GM03348 (cell line): Measurements from ENCODE around the gene CIDEC.
A peak's percentile ranks its signal among the peaks of the same experiment; 100 is the strongest.
"Not testable (repeated sequence)": the region's sequence is repeated elsewhere in the genome, so short reads cannot be mapped to it uniquely, and the experiment has no call there.

Experiments used
- DNase-seq: peaks from one replicate; pipeline ENCODE4 v3.0.0; 2012; ENCODE audit warnings: low spot score

Gene CIDEC

GRCh38 chr3:9875448-9875847 lies 4.6 kb downstream of the CIDEC start:
- DNase-seq, result no peak

- DNase-seq, result not testable (repeated sequence)
Observed at GRCh38 chr3:9872067-9872466, 8.0 kb downstream of the CIDEC start.

GRCh38 chr3:9870978-9871377 lies 9.1 kb downstream of the CIDEC start:
- DNase-seq, result no peak

- no peak for DNase-seq
Observed at GRCh38 chr3:9869955-9870354, 10.1 kb downstream of the CIDEC start.

- DNase-seq, result no peak
Observed at GRCh38 chr3:9867106-9867505, 12.9 kb downstream of the CIDEC start.

GRCh38 chr3:9866639-9867038 lies 13.4 kb downstream of the CIDEC start:
- DNase-seq, result peak; percentile 44

GRCh38 chr3:9865125-9865637 lies 14.9 kb downstream of the CIDEC start:
- DNase-seq, result not testable (repeated sequence)

GRCh38 chr3:9864200-9864927 lies 15.7 kb downstream of the CIDEC start:
- peak; percentile 25 for DNase-seq

GRCh38 chr3:9863058-9863772 lies 16.8 kb downstream of the CIDEC start:
- no peak for DNase-seq

- peak; percentile 82 for DNase-seq
Observed at GRCh38 chr3:9862391-9863057, 17.5 kb downstream of the CIDEC start.

- no peak for DNase-seq
Observed at GRCh38 chr3:9861626-9862130, 18.4 kb downstream of the CIDEC start.

GRCh38 chr3:9861201-9861600 lies 18.9 kb downstream of the CIDEC start:
- DNase-seq, result no peak

GRCh38 chr3:9859530-9860025 lies 20.5 kb downstream of the CIDEC start:
- no peak for DNase-seq

- no peak for DNase-seq
Observed at GRCh38 chr3:9855594-9855993, 24.5 kb downstream of the CIDEC start.

GRCh38 chr3:9854291-9854940 lies 25.6 kb downstream of the CIDEC start:
- not testable (repeated sequence) for DNase-seq

- no peak for DNase-seq
Observed at GRCh38 chr3:9852528-9852927, 27.5 kb downstream of the CIDEC start.

GRCh38 chr3:9851926-9852325 lies 28.1 kb downstream of the CIDEC start:
- DNase-seq, result not testable (repeated sequence)

- not testable (repeated sequence) for DNase-seq
Observed at GRCh38 chr3:9851383-9851782, 28.7 kb downstream of the CIDEC start.

- DNase-seq, result not testable (repeated sequence)
Observed at GRCh38 chr3:9848860-9849259, 31.2 kb downstream of the CIDEC start.

GRCh38 chr3:9847870-9848269 lies 32.2 kb downstream of the CIDEC start:
- not testable (repeated sequence) for DNase-seq

- no peak for DNase-seq
Observed at GRCh38 chr3:9846931-9847488, 33.0 kb downstream of the CIDEC start.
